ENCODE data around the gene FBN2.

GRCh38 chr5:128350705-128351104 is 187.3 kb downstream of the FBN2 start:
- TF ChIP-seq POLR2AphosphoS5 (IDR thresholded peaks at IDR 0.05; ENCODE audit: low read depth, low read length) (no peak), POLR2A (IDR thresholded peaks at IDR 0.05; ENCODE audit: low read depth, low read length) (no peak), TAF1 (IDR thresholded peaks at IDR 0.05; ENCODE audit: borderline replicate concordance, low read depth, low read length) (no peak)
